GM21717 (cell line): ENCODE measurements around the gene OOSP2.
"Not testable (repeated sequence)": the region's sequence is repeated elsewhere in the genome, so short reads cannot be mapped to it uniquely, and the experiment has no call there.

ENCODE experiments used
- ATAC-seq: cut with Tn5 transposase; IDR thresholded peaks from one replicate; pipeline ENCODE4 v1.9.1; 2021; ENCODE audit warnings: mild to moderate bottlenecking, moderate library complexity; ENCODE audit not compliant: unreplicated experiment

OOSP2 gene

DNA sequence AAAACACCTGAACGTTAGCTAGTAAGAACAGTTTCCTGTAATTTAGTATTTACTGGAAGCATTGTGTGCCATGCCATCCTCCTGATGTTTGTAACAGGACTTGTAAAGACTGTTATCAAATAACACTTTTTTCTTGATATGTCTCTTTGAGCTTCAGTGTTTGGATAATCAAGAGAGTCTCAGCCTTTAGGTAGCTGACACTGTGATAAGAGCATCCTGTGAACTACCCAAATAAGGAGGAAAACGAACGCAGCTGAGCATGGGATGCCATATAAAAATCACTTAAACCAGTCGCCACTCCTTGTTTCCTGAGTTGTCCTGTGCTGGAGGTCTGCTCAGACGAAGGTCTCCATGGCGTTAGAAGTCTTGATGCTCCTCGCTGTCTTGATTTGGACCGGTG lies at the start of gene OOSP2:
OOSP2 (plus strand) TSS at position 301 of the 400 bp plus-strand sequence; CDS start at position 352, 51 bp downstream.
- ATAC-seq = no peak

GRCh38 chr11:59990421-59990820 lies 49.8 kb upstream of the OOSP2 start:
- no peak for ATAC-seq

GRCh38 chr11:59992425-59992824 lies 47.8 kb upstream of the OOSP2 start:
- ATAC-seq = no peak

GRCh38 chr11:59997800-59998199 lies 42.4 kb upstream of the OOSP2 start:
- ATAC-seq = no peak

- ATAC-seq = no peak
These were observed 40.5 kb upstream of the OOSP2 start for GRCh38 chr11:59999691-60000090.

DNA sequence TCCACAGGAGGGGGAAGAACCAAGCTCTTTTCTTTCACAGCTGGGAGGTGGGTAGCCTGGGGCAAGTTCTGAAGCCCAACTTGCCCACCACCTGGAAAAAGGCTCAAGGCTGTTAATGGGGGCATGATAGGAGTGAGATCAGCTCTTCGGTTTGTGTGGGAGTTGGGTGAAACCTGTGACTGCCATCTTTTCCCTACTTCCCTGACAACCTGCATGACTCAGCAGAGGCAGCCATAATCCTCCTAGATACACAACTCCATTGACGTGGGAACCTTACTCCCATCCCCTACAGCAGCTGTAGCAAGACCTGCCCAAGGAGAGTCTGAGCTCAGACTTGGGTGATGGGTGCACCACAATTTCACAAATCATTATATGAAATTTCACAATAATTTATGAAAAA lies 36.5 kb upstream of the OOSP2 start:
- no peak for ATAC-seq

DNA sequence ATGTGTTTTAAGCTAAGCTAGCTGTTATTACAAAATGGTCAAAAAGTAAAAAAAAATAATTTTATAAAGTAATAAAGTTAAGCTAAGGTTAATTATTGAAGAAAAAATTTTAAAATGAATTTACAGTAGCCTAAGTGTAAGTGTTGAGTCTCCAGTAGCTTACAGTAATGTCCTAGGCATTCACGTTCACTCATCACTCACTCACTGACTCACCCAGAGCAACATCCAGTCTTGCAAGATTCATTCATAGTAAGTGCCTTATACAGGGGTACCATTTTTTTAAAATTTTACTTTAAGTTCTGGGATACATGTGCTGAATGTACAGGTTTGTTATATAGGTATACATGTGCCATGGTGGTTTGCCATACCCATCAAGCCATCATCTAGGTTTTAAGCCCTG lies 34.8 kb upstream of the OOSP2 start:
- ATAC-seq = no peak

DNA sequence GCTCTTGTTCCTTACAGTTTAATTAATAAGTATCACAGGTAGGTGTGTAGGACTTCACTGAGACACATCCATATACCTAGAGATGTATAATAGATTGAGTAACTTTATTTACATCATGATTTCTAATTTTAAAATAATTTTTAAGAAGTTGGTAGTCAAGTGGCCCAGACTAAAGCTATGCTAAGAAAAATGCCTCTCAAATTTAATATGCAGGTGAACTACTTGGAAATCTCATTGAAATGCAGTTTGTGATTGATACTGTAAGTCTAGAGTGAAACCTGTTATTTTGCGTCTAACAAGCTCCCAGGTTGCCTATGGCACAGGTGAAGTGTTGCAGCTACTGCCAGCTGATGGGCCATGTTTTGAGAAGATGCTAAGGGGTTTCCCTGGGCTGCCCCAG lies 23.3 kb upstream of the OOSP2 start, which contains the start of gene OOSP4B:
OOSP4B (plus strand) TSS at position 301 of the 400 bp plus-strand sequence.
- ATAC-seq = no peak

DNA sequence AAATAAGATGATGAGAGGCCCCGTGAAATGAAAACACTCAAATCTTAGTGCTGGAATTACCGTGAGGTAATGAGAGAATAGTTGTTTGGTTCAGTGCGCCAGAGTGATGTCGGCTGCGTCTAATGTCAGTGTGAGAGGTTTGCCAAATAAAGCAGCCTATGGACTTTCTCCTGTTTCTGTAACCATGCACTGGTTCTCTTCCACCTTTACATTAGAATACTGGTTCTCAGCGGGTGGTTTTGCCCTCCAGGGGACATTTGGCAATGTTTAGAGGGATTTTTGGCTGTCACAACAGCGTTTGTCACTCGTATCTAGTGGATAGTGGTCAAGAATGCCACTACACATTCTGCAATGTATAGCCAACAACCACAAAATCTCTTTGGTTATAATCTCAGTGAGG lies 22.2 kb upstream of the OOSP2 start:
- ATAC-seq = no peak

DNA sequence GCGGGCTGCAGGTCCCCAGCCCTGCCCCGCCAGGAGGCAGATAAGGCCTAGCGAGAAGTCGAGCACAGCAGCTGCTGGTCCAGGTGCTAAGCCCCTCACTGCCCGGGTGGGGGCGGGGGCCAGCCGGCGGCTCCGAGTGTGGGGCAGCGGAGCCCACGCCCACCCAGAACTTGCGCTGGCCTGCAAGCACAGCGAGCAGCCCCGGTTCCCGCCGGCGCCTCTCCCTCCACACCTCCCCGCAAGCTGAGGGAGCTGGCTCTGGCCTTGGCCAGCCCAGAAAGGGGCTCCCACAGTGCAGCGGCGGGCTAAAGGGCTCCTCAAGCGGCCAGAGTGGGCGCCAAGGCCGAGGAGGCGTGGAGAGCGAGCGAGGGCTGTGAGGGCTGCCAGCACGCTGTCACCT lies 19.8 kb upstream of the OOSP2 start:
- not testable (repeated sequence) for ATAC-seq

GRCh38 chr11:60029015-60029632 lies 11.1 kb upstream of the OOSP2 start:
- ATAC-seq = no peak

- ATAC-seq = not testable (repeated sequence)
These were observed 10.2 kb downstream of the OOSP2 start for GRCh38 chr11:60050422-60050821.

DNA sequence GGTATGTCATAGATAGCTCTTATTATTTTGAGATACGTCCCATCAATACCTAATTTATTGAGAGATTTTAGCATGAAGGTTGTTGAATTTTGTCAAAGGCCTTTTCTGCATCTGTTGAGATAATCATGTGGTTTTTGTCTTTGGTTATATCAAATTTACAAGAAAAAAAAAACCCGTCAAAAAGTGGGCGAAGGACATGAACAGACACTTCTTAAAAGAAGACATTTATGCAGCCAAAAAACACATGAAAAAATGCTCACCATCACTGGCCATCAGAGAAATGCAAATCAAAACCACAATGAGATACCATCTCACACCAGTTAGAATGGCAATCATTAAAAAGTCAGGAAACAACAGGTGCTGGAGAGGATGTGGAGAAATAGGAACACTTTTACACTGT lies 10.6 kb downstream of the OOSP2 start:
- ATAC-seq = not testable (repeated sequence)

GRCh38 chr11:60056349-60056969 lies 16.2 kb downstream of the OOSP2 start, which contains the start of gene MS4A3:
TSS of gene MS4A3 (plus strand) at chr11:60056665. CDS start at chr11:60061161, 4,496 bp downstream.
- ATAC-seq = no peak

GRCh38 chr11:60059052-60059451 lies 18.8 kb downstream of the OOSP2 start:
- ATAC-seq = no peak

GRCh38 chr11:60059521-60060240 lies 19.5 kb downstream of the OOSP2 start:
- no peak for ATAC-seq

GRCh38 chr11:60064111-60064510 lies 23.9 kb downstream of the OOSP2 start:
- no peak for ATAC-seq

DNA sequence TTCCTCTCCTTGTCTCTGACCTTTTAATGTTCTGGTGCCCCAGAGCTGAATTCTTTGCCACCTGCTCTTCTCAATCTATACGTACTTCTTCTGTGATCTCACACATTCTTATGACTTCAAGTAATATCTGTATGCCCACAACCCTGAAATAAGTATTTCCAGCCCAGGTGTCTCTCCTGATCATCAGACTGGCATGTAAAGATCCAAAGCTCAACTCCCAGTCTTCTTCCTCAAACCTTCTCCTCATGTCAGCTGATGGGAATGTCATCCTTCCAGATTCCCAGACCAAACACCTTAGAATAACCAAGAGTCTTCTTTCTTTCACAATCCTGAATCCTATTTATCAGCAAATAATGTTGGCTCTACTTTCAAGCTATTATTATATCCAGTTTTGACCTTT lies 25.6 kb downstream of the OOSP2 start:
- ATAC-seq = no peak

- no peak for ATAC-seq
These were observed 29.2 kb downstream of the OOSP2 start for GRCh38 chr11:60069450-60069849.

- not testable (repeated sequence) for ATAC-seq
These were observed 31.4 kb downstream of the OOSP2 start for GRCh38 chr11:60071644-60072043.

GRCh38 chr11:60077216-60077817 lies 37.1 kb downstream of the OOSP2 start:
- no peak for ATAC-seq
